T-cell (primary cell): ENCODE measurements around the gene PSMD14. TPM values are rescaled to one million over a fixed set of nuclear protein-coding genes. Genes with fewer than 3 reads are reported as not detected.
"Not testable (repeated sequence)": the region's sequence is repeated elsewhere in the genome, so short reads cannot be mapped to it uniquely, and the experiment has no call there.

Source experiments
- ATAC-seq, 4 experiments: fragments of 200-7000 bp in 3 of 4; fragments of 150-1000 bp in 1 of 4; cut with Tn5 transposase; replicated peaks in 1 of 4; 1 replicate in 3 of 4; 2 replicates in 1 of 4; pipeline ENCODE4 v1.10.0; 2021; ENCODE audit warnings: moderate library complexity in 3 of 4, mild to moderate bottlenecking in 2 of 4, moderate number of reproducible peaks in 1 of 4
- CTCF ChIA-PET, 2 donors: fragments of 300-600 bp; sonication (Branson Sonifier 250); formaldehyde crosslinking; loops; one replicate each; lab custom pipeline; 2022; ENCODE audit warnings: antibody characterized with exemption in 2 of 2; lab: Charles Lee
- POLR2A ChIA-PET, 2 donors: fragments of 300-600 bp; sonication (Branson Sonifier 250); formaldehyde crosslinking; loops; one replicate each; lab custom pipeline; 2022; ENCODE audit warnings: antibody characterized with exemption in 2 of 2; lab: Charles Lee
- DNase-seq, 35 experiments: peaks; one replicate each; pipeline versions ENCODE4 v3.0.0 to v3.0.0-alpha.2; 2013 to 2023
- H3K27ac ChIP-seq: one replicate; pipeline ENCODE4 v1.5.1; 2013; ENCODE audit warnings: low read length
- H3K27me3 ChIP-seq, 2 experiments: replicated peaks in 1 of 2; 1 replicate in 1 of 2; 2 replicates in 1 of 2; pipeline versions ENCODE4 v1.6.1 to v1.7.0; 2013; ENCODE audit warnings: low read length in 1 of 2, mixed read lengths in 1 of 2; ENCODE audit not compliant: control insufficient read depth in 2 of 2, insufficient read depth in 2 of 2; ENCODE audit errors: extremely low read depth in 1 of 2
- H3K36me3 ChIP-seq, 2 donors: 1 replicate in 1 of 2; 2 replicates in 1 of 2; pipeline versions ENCODE4 v1.6.1 to v1.7.0; 2013; ENCODE audit warnings: low read length in 1 of 2; ENCODE audit not compliant: control insufficient read depth in 2 of 2, insufficient read depth in 1 of 2; ENCODE audit errors: extremely low read depth in 1 of 2
- H3K4me1 ChIP-seq, 2 experiments: 1 replicate in 1 of 2; 2 replicates in 1 of 2; pipeline versions ENCODE4 v1.6.1 to v1.7.0; 2013; ENCODE audit warnings: low read length in 2 of 2, mixed read lengths in 1 of 2; ENCODE audit not compliant: insufficient read depth in 2 of 2, control insufficient read depth in 1 of 2; ENCODE audit errors: extremely low read depth in 1 of 2
- H3K4me3 ChIP-seq, 2 donors: 1 replicate in 1 of 2; 2 replicates in 1 of 2; pipeline versions ENCODE4 v1.5.1 to v1.7.0; 2013; ENCODE audit warnings: mild to moderate bottlenecking in 2 of 2, low read length in 1 of 2, moderate library complexity in 1 of 2; ENCODE audit not compliant: control insufficient read depth in 1 of 2; ENCODE audit errors: extremely low read depth in 1 of 2
- H3K9me3 ChIP-seq: 2 replicates; pipeline ENCODE4 v1.7.0; 2013
- H3K27ac Mint-ChIP-seq, 2 donors: one replicate each; pipeline ENCODE4 v1.8.0; 2020 to 2021; ENCODE audit warnings: mild to moderate bottlenecking in 2 of 2, mixed read lengths in 2 of 2
- H3K27me3 Mint-ChIP-seq, 2 donors: one replicate each; pipeline ENCODE4 v1.8.0; 2021 to 2022; ENCODE audit warnings: mixed read lengths in 2 of 2
- H3K36me3 Mint-ChIP-seq: one replicate; pipeline ENCODE4 v1.8.0; 2021; ENCODE audit warnings: mixed read lengths
- H3K4me1 Mint-ChIP-seq, 3 donors: one replicate each; pipeline ENCODE4 v1.8.0; 2020 to 2022; ENCODE audit warnings: mixed read lengths in 3 of 3, mild to moderate bottlenecking in 1 of 3
- H3K4me3 Mint-ChIP-seq, 3 donors: one replicate each; pipeline ENCODE4 v1.8.0; 2020 to 2022; ENCODE audit warnings: mild to moderate bottlenecking in 3 of 3, mixed read lengths in 3 of 3, moderate library complexity in 3 of 3
- H3K9me3 Mint-ChIP-seq, 3 donors: one replicate each; pipeline ENCODE4 v1.8.0; 2020 to 2022; ENCODE audit warnings: mixed read lengths in 3 of 3
- WGBS: methylation state at CpG from one replicate; pipeline ENCODE4 v1.1.5; 2013; ENCODE audit warnings: missing lambda C conversion rate; ENCODE audit not compliant: insufficient coverage; 5-methylcytosine and 5-hydroxymethylcytosine counted together
- total RNA-seq, 35 experiments: library from RNA in 6 of 35; stranded (reverse) in 6 of 35; fragments of 120-200 nt in 1 of 35; gene quantifications; one replicate each; pipeline versions ENCODE4 v1.2.1 to v1.2.4 and lab custom pipeline; 2013 to 2026

Gene PSMD14
- total RNA-seq, 5 donors from 2014 or later (not counting 1 experiment from before 2014, with no cell fraction given): 18.7 to 24.9 (median 21.2) TPM

GRCh38 chr2:161324876-161325275 lies 16.7 kb downstream of the PSMD14 start:
- ChIA-PET POLR2A (interaction anchor here in 1 of 2 donors (0.7 kb wide), 1 partner anchor 63 kb away, joined by 3 read pairs; no protein-coding TSS in a partner anchor), CTCF (no interaction called here)
- H3K4me3 Mint-ChIP-seq: no peak overlapping the region
- H3K4me1 Mint-ChIP-seq: peaks cover 2 to 9% (median 4%) of the 10 kb centered on the region in 3 donors
- Histone ChIP-seq H3K27me3 (no peaks in the 10 kb centered on the region), H3K36me3 (peaks cover 7 to 8% of the 10 kb centered on the region in 2 donors), H3K9me3 (no peaks in the 10 kb centered on the region), H3K4me1 (no peaks in the 10 kb centered on the region), H3K4me3 (no peak overlapping the region), H3K27ac (no peak overlapping the region)
- ATAC-seq (no peak), DNase-seq (no peak)
- H3K27ac Mint-ChIP-seq: no peak overlapping the region
- H3K9me3 Mint-ChIP-seq: no peaks in the 10 kb centered on the region
- peaks cover 48% of the 10 kb centered on the region for H3K36me3 Mint-ChIP-seq
- no peaks in the 10 kb centered on the region for H3K27me3 Mint-ChIP-seq

GRCh38 chr2:161327582-161327981 lies 19.4 kb downstream of the PSMD14 start:
- ChIA-PET CTCF (no interaction called here), POLR2A (no interaction called here)
- H3K4me1 ChIP-seq: no peaks in the 10 kb centered on the region
- Mint-ChIP-seq H3K27ac (no peak overlapping the region), H3K4me1 (peaks cover 2 to 18% (median 4%) of the 10 kb centered on the region in 3 donors), H3K9me3 (no peaks in the 10 kb centered on the region), H3K27me3 (no peaks in the 10 kb centered on the region), H3K36me3 (peaks cover 42% of the 10 kb centered on the region), H3K4me3 (no peak overlapping the region)
- no peaks in the 10 kb centered on the region for H3K36me3 ChIP-seq
- ATAC-seq: no peak
- H3K9me3 ChIP-seq: no peaks in the 10 kb centered on the region
- no peak for DNase-seq
- no peaks in the 10 kb centered on the region for H3K27me3 ChIP-seq
- no CpG with 5 or more reads among the region's 1 CpG for WGBS
- H3K27ac ChIP-seq: no peak overlapping the region
- no peak overlapping the region for H3K4me3 ChIP-seq

- Histone ChIP-seq H3K4me3 (no peak overlapping the region), H3K36me3 (no peaks in the 10 kb centered on the region), H3K4me1 (no peaks in the 10 kb centered on the region), H3K27ac (no peak overlapping the region), H3K9me3 (no peaks in the 10 kb centered on the region), H3K27me3 (no peaks in the 10 kb centered on the region)
- ATAC-seq (no peak), DNase-seq (no peak)
- ChIA-PET CTCF (no interaction called here), POLR2A (interaction anchor here in 1 of 2 donors (1.0 kb wide), 1 partner anchor 13 kb away, joined by 3 read pairs; no protein-coding TSS in a partner anchor)
- H3K4me1 Mint-ChIP-seq: peaks cover 8 to 9% (median 9%) of the 10 kb centered on the region in 3 donors
- no peak overlapping the region for H3K4me3 Mint-ChIP-seq
- H3K36me3 Mint-ChIP-seq: peaks cover 17% of the 10 kb centered on the region
- H3K27me3 Mint-ChIP-seq: no peaks in the 10 kb centered on the region
- no peaks in the 10 kb centered on the region for H3K9me3 Mint-ChIP-seq
- no peak overlapping the region for H3K27ac Mint-ChIP-seq
These were observed 24.2 kb downstream of the PSMD14 start for GRCh38 chr2:161332371-161332967.

GRCh38 chr2:161335626-161336025 lies 27.4 kb downstream of the PSMD14 start:
- H3K4me3 Mint-ChIP-seq: no peak overlapping the region
- no peaks in the 10 kb centered on the region for H3K9me3 Mint-ChIP-seq
- H3K36me3 ChIP-seq: no peaks in the 10 kb centered on the region
- POLR2A ChIA-PET: interaction anchor here in 1 of 2 donors (0.5 kb wide), 1 partner anchor 78 kb away, joined by 4 read pairs; no protein-coding TSS in a partner anchor
- no CpG with 5 or more reads among the region's 2 CpGs for WGBS
- DNase-seq (no peak), ATAC-seq (no peak)
- CTCF ChIA-PET: no interaction called here
- H3K4me3 ChIP-seq: no peak overlapping the region
- H3K27me3 ChIP-seq: no peaks in the 10 kb centered on the region
- no peaks in the 10 kb centered on the region for H3K9me3 ChIP-seq
- no peak overlapping the region for H3K27ac Mint-ChIP-seq
- H3K27me3 Mint-ChIP-seq: no peaks in the 10 kb centered on the region
- H3K27ac ChIP-seq: no peak overlapping the region
- H3K36me3 Mint-ChIP-seq: peaks cover 21% of the 10 kb centered on the region
- H3K4me1 Mint-ChIP-seq: peaks cover 9 to 14% (median 13%) of the 10 kb centered on the region in 3 donors
- no peaks in the 10 kb centered on the region for H3K4me1 ChIP-seq

- peaks cover 0 to 5% (median 0%) of the 10 kb centered on the region in 3 donors for H3K9me3 Mint-ChIP-seq
- H3K4me1 Mint-ChIP-seq: peaks cover 0 to 15% (median 14%) of the 10 kb centered on the region in 3 donors
- ChIA-PET POLR2A (no interaction called here), CTCF (no interaction called here)
- H3K27ac Mint-ChIP-seq: no peak overlapping the region
- DNase-seq (no peak), ATAC-seq (no peak)
- peaks cover 22% of the 10 kb centered on the region for H3K36me3 Mint-ChIP-seq
- H3K36me3 ChIP-seq: no peaks in the 10 kb centered on the region
- H3K9me3 ChIP-seq: no peaks in the 10 kb centered on the region
- H3K27me3 ChIP-seq: no peaks in the 10 kb centered on the region
- no peaks in the 10 kb centered on the region for H3K4me1 ChIP-seq
- no peak overlapping the region for H3K4me3 Mint-ChIP-seq
- no peak overlapping the region for H3K4me3 ChIP-seq
- WGBS: no CpG with 5 or more reads among the region's 1 CpG
- no peaks in the 10 kb centered on the region for H3K27me3 Mint-ChIP-seq
- no peak overlapping the region for H3K27ac ChIP-seq
These were observed 29.0 kb downstream of the PSMD14 start for GRCh38 chr2:161337247-161337646.

GRCh38 chr2:161339532-161339931 lies 31.3 kb downstream of the PSMD14 start:
- H3K9me3 ChIP-seq, H3K27me3 Mint-ChIP-seq, ATAC-seq, CTCF ChIA-PET, H3K4me1 ChIP-seq, H3K27ac Mint-ChIP-seq, H3K36me3 ChIP-seq, H3K4me3 ChIP-seq, DNase-seq, POLR2A ChIA-PET, H3K27me3 ChIP-seq, H3K4me3 Mint-ChIP-seq, H3K27ac ChIP-seq: not testable (repeated sequence)
- peaks cover 5 to 17% (median 12%) of the 10 kb centered on the region in 3 donors for H3K4me1 Mint-ChIP-seq
- H3K9me3 Mint-ChIP-seq: peaks cover 0 to 15% (median 7%) of the 10 kb centered on the region in 3 donors
- WGBS: no CpG with 5 or more reads among the region's 3 CpGs
- H3K36me3 Mint-ChIP-seq: peaks cover 35% of the 10 kb centered on the region
